Measurements from ENCODE around the gene DNAJC1.

Gene DNAJC1

DNA sequence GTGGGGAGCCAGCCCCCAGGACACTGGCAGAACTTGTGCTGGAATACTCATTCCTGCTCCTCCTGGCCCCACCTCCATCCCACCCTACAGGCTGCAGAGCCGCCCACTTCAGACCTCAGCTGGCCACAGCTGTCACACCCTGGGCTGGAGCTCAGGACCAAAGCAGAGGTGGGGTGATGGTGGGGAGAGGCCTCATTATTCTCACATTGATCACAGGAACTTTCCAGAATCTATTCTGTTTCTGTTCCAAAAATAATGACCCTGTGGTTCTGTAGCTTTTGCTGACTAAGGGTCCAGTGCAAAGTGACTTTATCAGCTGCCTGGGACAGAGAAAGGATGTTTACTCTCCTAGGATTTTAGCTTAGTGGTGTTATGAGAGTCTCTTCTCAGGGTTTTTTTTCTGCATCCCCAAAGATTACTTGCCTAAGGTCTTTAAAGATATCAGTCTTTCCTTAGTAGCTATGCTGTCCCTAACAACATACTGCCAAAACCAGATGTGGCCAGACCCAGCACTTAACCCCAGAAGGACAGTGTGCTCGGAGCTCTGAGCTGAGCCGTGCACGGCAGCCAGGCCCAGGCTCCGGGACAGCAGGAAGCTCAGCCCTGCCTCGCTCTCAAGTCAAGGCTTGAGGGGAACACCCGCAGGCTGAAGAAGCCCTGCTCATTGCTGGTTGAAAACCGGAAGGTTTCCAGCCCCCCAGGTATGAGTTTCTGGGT is 246.2 kb downstream of the DNAJC1 start:
- DNase-seq = no peak

DNA sequence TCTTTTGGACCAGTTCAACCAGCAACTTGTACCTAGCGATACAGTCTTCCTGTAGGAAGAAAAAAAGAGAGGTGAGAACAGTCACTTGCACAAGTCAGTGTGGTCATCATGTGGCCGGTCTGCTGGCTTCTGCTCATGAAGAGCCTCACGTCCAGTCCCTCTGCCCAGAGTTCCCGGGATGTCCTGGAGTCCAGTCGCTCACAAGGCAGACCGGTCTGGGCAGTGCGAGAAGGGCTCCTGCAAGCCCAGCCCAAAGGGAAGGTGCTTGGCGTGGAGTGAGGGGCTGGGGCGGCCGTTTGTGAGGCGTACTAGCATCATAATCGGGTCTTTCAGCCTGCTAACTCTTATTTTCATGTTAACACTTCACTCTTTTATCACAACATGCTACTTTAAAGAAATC is 246.8 kb downstream of the DNAJC1 start:
- no peak for DNase-seq

DNA sequence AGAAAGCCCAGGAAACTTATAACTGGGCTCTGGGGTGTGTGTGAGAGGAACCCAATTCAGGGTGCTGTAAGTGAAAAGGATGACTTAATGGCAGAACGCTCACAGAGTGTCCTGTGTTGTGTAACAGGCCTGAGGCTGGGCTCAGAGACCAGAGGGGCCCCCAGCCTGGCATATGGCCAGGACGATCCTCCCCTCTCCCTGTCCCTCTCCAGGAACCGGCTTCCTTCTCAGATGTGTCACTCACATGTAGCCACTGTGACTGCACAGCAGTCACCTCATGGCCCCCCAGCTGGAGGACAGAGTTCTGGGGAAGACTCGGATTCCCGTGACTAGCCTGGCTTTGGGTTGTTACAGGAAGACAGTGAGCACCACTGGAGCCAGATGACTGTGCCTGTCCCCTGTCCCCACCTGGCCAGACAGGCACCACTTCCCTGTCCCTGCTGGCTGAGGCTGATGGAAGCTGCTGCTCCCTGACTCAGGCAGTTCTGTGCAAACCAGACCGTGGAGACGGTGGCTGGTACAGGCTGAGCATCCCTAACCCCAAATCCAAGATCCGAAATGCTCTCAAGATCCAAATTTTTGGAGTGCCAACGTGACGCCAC is 249.0 kb downstream of the DNAJC1 start:
- DNase-seq = no peak

DNA sequence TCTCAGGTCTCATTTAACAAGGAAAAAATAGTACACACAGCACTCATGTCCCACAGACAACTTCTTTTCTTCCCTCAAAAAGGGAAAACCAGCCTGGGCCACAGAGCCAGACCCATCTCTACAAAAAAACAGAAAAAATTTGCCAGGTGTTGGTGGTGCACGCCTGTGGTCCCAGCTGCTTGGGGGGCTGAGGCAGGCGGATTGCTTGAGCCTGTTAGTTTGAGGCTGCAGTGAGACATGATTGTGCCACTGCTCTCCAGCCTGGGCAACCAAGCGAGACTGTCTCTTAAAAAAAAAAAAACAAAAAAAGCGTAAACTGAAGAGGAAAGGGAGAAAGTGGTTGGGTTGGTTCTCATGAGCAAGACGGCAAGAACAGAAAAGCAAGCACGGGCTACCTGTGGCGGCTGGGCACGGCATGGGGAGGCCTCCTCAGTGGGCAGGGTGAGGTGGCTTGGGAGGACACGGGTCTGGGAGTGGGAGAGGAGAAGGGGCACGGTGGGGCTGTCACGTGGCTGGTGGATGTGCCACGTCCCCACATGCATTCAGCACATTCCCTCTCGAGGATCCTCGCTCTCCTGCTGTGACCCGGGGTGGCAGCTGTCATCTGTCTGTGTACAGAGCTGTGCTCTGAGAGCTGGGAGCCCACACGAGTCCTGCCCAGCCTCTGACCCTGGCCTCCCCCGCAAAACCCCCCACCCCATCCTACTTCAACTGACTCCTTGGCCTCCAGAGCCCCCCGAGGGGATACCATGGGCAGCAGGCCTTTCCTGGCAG is 249.8 kb downstream of the DNAJC1 start:
- no peak for DNase-seq

DNA sequence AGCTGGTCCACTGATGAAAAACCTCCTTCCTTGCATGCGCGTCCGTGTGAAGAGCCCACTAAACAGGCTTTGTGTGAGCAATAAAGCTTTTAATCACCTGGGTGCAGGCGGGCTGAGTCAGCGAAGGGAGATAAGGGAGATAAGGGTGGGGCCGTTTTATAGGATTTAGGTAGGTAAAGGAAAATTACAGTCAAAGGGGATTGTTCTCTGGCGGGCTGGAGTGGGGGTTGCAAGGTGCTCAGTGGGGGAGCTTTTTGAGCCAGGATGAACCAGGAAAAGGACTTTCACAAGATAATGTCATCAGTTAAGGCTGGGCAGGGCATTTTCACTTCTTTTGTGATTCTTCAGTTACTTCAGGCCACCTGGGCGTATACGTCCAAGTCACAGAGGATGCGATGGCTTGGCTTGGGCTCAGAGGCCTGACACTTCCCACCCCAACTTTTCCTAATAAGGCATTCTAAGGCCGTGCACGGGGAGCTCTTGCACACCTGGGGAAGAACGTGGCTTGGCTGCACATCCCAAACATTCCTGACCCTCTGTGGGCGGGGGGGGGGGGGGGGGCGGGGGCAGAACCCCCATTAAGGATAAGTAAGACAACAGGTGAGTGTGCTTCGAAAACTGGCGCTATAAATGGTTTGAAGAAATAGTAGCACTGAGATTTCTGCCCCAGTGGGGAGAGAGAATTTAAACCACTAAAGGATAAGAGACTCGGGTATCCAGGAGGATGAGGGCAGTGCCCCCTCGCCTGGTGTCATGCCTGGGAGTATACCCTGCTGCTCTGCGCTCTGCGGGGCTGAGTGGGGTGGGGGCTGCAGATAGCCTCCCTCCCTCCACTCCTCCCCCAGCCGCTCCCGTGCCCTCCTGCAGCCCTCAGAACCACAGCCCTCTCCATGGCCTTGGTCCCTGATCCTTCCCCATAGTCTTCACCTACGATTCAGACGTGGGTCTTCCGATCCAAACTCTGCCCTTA is 251.9 kb downstream of the DNAJC1 start:
- no peak for DNase-seq

DNA sequence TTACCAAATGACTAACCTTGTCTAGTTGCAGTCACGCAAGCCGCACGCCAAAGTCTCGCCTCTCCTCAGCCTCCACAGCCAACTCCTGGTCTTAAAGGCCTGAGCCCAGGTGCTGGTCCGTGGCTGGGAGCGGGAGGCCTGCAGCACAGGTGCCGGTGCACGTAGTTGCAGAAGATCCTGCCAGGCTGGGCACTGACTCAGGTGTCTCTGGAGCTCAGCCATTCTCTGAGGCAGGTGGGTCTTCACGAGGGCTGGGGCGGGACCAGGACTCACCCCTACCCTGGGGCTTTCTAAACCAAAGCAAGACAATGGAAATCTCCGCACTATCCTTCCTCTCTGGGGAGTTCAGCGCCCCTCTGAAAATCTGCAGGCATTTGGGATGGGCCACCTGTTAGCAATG is 253.1 kb downstream of the DNAJC1 start:
- DNase-seq = no peak

DNA sequence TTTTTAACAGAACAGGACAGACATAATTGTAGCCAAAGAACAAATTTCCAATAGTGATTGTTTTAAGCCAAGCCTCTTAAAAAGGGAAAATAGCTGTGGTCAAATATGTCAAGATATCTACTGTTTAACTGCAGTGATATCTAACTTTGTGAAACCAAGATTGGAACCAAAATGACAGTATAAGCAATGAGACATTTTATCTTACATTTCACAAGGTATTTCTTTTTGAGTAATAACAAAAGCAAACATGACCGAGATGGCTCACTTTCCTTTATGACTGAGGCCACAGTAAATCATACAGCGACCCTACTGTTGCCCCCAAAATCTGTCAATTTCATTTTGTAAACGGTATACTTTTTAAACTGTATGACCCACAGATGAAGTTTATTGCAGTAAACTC is 253.7 kb downstream of the DNAJC1 start:
- no peak for DNase-seq

DNA sequence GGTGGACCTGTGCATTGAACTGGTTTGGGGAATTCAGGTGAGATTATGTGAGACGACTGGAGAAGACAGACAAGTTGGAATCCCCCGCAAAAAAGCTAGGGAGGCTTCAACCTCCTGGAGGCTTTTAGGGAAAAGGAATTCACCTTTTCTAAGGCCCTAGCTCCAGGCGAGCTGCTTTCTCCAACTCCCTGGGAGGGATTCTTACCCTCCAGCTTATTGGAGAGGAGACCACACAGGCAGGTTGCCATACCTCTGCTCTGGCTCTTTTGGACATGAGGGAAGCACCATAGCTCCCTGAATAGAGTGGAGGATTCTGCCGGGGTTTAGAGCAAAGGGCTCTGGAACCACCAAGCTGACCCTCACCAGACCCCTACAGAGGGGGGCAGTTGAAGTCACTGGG is 255.7 kb downstream of the DNAJC1 start:
- DNase-seq = no peak

DNA sequence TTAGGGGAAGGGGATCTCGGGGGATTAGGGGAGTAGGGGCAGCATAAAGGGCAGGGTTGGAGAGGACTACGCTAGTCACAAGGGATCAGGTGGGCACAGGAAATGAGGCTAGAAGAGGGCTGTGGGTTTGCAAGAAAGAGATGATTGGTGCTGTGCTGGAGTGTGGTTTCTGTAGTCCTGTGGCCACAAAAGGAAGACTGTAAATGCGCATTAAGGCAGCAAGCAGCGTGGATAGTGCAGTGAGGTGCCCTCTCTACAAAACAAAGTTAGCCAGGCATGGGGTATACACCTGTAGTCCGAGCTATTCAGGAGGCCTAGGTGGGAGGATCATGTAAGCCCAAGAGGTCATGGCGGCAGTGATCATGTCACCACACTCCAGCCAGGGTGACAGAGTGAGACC is 257.4 kb downstream of the DNAJC1 start:
- no peak for DNase-seq

DNA sequence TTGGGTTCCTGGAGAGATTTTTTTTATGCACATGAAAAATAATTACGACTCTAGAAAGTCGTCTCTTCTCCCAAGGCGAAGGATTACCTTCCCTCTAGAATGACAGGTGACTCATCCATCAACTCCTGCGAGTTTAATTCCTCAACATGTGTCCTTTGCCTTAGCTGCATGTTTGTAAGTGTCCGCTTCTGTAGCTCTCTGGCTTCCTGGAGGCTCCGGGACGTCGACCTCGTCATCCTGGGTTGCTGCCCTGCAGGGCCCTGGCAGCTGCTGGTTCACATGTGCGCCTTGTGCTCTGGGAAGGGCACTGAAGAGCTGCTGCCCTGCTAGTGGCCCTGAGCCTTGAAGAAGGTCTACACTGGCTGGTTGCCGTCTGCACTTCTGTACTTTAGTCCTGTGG is 259.3 kb downstream of the DNAJC1 start:
- no peak for DNase-seq

DNA sequence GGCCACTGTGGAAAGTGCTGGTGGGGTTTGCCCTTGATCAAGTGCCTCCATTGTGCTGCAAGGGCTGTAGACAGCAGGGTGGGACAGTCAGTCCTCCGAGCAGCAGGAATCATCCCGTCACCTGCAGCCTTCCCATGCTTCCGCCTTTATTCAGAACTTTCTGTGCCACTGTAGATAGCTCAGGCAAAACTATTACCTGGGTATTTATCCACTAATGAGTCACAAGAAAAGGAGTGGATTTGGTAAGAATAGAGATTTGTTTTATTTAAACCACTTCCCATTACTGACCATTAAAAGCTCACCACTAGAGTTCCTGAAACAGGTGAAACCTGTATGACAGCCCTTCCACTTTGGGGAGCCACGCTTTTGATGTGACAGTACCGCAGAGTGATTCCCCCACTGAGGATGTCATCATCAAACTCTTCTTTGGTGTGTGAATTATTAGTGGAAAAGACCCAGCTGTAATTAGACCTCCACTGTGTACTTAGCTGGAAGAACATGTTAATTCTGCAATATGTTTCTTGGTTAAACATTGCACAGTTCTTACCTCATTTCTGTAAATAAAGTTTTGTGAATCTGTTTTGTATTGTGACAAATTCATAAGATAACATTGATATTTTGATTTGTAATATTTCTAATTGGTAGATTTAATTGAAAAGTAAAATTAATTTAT is 260.7 kb downstream of the DNAJC1 start:
- no peak for DNase-seq

DNA sequence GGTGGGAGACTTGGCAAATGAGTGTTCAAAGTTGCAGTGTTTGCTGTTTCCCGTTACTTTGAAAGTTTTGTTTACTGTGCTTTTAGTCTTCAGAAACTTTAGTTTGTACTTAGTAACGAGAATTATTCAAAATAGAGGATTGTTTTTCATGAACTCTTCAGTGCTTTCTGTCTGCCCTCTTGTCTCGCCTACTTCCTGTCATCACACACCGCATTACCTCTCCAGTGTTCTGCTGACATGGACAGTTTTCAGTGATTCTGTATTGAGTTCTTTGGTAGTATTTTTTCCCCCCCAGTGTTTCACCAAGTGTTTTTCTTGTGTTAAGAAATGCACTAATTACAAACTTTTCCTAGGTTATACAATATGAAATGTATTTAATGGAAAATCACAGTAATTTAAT is 262.5 kb downstream of the DNAJC1 start:
- DNase-seq = no peak

DNA sequence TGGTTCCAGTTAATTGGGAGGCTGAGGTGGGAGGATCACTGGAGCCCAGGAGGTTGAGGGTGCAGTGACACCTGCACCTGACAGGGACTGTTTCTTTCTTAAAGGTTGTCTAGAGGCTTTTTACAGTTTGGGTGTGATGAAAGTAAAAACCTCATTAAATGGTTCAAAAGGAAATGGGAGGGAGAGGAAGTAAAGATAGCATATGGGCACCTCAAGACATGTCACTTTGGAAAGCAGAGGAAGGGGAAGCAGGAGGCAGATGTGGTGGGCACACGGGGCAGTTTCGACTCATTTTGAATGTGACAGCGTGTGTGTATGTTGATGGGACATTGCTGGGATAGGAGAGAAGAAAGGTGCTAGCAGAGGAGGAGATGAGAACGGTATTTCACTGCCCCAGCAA is 266.4 kb downstream of the DNAJC1 start:
- DNase-seq = no peak

DNA sequence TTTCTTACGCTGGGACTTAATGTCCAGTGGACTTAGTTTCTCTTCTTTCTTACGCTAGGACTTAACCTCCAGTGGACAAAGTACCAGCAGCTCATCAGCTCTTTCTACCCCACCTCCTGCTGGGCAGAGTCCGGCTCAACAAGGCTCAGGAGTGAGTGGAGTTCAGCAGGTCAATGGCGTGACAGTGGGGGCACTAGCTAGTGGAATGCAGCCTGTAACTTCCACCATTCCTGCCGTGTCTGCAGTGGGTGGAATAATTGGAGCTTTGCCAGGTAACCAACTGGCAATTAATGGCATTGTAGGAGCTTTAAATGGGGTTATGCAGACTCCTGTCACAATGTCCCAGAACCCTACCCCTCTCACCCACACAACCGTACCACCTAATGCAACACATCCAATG is 269.8 kb downstream of the DNAJC1 start:
- no peak for DNase-seq

DNA sequence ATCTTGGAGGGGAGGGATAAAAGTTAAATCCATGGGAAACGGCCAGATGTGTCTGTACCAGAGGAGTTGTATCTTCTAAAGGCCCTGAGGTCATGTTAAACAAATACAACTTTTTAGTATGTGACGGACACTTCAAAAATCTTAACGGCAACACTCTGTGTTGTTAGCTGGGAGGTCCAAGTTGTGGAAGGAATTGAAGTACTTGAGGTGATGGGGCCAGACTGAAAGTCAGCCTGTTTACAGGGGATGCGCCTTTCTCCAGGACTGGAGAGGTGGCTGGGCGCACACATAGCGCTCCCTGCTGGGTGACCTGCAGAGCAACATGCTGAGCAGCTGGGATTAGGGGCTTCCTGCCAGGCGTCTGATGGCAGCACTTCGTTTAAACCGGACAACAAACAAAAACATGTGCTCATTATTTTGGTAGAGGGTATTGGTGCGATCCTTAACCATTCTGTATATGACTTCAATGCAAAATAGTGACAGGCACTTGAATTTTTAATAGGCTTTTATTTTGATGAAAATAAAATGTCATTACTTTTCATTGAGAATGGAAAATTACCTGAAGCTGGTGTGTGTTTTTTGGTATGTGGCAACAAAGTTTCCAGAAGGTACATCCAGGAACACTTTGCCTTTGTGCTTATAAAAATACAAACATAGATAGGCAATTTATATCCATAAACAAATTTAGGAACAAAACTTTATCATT is 271.3 kb downstream of the DNAJC1 start:
- DNase-seq = peak; percentile 55

DNA sequence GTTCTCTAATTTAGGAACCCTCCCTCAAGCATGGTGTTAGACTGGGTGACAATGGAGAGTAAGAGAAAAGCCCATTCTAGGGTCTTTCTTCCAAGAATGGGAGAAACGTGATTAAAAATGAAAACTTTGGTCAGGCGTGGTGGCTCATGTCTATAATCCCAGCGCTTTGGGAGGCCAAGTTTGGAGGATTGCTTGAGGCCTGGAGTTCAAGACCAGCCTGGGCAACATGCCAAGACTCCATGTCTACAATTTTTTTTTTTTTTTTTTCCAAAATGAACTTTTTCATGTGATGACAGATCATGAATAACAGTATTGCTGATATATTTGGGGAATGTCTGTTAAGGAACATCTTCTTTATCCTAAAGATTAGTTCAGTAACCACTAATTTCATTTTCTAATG is 274.9 kb downstream of the DNAJC1 start:
- DNase-seq = no peak

DNA sequence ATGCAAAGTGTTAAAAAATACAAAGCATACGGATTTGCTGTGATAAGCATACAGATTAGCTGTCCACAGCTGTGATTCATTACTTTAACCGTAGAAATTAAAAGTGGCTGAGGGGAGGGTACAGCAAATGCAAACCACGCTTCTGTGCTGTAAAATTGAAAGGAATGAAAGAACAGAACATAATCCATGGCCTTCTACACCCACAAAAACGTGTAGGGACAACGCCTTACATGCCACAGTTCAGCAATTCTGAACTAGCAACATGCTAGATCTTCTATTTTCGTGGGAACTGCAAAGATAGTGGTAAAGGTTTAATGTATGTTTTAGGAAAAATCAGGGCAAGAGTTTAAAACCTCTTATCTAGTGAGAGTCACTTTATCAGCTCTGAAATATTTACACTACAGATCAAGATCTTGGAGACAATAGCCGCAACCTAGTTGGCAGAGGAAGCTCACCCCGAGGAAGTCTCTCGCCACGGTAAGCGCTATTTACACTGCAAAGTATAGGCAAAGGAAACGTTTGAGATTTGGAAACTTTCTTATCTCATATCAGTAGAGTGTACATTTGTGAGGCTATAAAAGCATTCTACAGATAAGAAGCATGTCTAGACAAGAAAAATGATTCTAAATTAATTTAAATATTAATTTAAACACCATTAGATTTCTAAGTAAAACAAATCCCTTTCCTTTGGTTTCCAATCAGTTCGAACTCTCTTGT is 275.9 kb downstream of the DNAJC1 start:
- DNase-seq = no peak

DNA sequence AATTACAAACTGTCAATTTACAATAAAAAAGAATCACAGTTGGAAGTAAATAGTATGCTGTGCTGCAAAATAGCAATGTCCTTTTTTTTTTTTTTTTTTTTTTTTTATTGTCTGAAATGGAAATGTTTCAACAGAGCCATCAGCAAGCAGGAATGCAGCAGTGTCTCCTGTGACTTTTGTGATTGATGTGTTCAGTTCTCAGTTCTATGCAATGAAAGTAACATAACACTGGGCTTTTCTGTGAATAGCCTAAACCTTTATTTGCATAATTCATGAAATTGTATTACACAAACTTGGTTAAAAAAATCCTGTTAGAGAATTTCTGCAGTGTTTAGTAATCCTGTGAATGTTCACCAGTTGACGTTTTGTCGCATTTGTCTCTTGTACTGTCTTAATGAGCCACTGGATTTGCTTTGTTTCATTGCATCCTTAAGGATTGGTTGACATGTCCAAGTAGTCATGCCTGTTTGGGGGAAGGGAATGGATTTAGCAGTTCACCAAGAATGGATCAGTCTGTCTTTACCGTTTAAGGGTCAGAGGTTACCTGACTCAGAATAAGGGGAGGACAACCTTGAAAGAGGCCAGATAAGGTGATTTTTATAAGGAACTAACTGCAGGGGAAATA is 276.8 kb downstream of the DNAJC1 start:
- DNase-seq = no peak

DNA sequence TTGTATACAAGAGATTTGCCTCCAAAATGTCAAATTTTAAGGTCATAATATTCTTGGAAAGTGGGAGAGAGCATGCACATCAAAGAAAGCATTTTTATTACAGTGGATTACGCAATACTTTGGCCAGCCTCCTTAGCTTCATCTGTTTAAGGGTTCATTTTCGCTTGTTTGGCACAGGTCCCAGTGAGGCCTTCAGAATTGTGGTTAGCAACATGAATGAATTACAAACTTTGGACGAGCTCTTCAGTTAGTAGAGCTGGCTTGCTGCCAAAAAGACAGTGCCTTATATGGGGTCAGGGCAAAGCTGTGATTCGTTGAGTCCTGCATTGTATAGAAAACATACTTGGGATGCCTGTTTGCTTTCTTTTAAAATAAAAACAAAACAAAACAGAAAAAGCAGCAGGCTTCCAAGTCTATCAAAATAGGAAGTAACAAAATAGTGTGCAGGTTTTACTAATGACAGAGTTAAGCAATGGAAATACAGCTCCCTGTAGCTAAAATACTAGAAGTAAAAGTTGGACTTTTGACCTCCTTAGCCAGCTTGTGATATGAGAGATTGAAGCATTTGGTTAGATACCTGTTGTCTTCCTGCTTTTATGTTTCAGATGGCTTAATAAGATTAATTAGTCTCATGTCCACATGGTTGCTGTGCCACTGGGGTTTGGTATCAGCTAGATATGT is 278.7 kb downstream of the DNAJC1 start:
- DNase-seq = peak; percentile 99

DNA sequence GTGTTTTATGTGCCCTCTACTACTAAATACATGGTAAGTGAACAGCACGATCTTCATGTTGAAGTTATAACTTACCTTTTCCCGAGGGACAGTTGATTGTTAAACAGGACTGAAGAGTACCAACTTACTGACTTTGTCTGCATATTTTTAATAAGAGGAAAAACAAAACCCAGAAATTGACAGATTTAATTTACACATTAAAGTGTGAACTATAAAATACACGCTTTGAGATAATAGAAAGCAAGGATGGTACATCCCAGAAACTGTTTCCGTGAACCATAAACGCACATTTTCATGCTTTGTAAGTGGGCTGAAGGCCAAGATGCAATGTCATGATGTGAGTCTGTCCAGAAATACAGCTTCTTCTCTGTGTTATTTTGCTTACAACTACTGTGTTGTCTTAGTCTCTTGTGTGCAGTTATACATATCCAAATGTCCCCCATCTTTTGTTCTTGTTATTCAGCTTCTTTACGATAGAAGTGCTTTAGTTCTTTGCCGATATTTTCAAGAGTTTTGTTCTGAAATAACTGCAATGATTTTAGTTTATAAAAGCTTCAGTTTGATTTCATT is 279.4 kb downstream of the DNAJC1 start:
- DNase-seq = no peak
